T-helper 1 cell treated with Interleukin-12 subunit alpha and Interleukin-12 subunit beta and Interleukin-4 antibody, amounts not matched to agents 30 μg/mL and 1 μg/mL, for 36 hours (primary cell): ENCODE data around the gene ACAD9.
"Not testable (repeated sequence)": the region's sequence is repeated elsewhere in the genome, so short reads cannot be mapped to it uniquely, and the experiment has no call there.

ENCODE experiments used
- H3K27ac Mint-ChIP-seq: one replicate; pipeline ENCODE4 v1.8.0; 2021; ENCODE audit warnings: mild to moderate bottlenecking, mixed read lengths
- H3K27me3 Mint-ChIP-seq: one replicate; pipeline ENCODE4 v1.8.0; 2021; ENCODE audit warnings: low read depth, mixed read lengths
- H3K36me3 Mint-ChIP-seq: one replicate; pipeline ENCODE4 v1.8.0; 2021; ENCODE audit warnings: low read depth, mixed read lengths
- H3K4me1 Mint-ChIP-seq: one replicate; pipeline ENCODE4 v1.8.0; 2021; ENCODE audit warnings: low read depth, mixed read lengths
- H3K4me3 Mint-ChIP-seq: one replicate; pipeline ENCODE4 v1.8.0; 2021; ENCODE audit warnings: mild to moderate bottlenecking, moderate library complexity, mixed read lengths
- H3K9me3 Mint-ChIP-seq: one replicate; pipeline ENCODE4 v1.8.0; 2021; ENCODE audit warnings: mixed read lengths

Gene ACAD9

DNA sequence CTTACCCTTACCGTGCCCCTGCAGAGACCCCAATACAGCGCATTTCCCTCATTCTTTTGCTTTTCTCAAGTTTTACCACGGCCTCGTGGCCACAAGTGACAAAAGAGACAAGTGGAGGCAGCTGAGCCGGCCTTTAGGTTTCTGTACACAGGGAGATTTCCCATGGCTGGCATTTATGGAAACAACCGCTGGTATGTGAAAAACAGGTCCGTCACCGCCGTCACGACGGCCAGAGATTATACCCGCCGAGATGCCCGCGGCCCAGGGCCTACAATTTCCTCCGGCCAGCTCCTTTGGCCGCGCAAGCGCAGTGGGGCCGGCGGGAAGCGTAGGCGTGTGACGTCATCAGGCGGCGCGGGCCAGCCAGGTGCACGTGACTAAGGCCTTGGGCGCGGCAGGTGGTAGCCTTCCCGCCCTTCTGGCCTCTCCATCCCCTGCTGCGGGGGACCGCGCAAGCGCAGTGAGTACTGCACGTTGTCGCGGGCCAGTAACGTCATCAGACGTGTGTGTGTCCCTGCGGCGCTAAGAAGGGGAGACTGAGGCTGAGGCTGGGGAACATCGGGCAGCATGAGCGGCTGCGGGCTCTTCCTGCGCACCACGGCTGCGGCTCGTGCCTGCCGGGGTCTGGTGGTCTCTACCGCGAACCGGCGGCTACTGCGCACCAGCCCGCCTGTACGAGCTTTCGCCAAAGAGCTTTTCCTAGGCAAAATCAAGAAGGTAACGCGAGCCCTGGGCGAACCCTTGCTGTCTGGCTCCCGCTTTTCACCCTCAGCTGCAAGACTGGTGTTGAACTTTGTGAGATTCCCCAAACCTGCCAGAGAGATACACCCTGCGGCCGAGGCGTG, at the start of gene ACAD9:
Gene ACAD9, plus strand, starts transcription at position 496 of the 845 bp plus-strand sequence. Its CDS starts 72 bp downstream, at position 568.
- Mint-ChIP-seq H3K27me3 (peaks cover 2% of the 10 kb centered on the region), H3K4me3 (peak within 1 kb of the TSS; percentile 89), H3K27ac (peak within 1 kb of the TSS; percentile 92), H3K4me1 (peaks cover 54% of the 10 kb centered on the region), H3K36me3 (peaks cover 15% of the 10 kb centered on the region), H3K9me3 (no peaks in the 10 kb centered on the region)

DNA sequence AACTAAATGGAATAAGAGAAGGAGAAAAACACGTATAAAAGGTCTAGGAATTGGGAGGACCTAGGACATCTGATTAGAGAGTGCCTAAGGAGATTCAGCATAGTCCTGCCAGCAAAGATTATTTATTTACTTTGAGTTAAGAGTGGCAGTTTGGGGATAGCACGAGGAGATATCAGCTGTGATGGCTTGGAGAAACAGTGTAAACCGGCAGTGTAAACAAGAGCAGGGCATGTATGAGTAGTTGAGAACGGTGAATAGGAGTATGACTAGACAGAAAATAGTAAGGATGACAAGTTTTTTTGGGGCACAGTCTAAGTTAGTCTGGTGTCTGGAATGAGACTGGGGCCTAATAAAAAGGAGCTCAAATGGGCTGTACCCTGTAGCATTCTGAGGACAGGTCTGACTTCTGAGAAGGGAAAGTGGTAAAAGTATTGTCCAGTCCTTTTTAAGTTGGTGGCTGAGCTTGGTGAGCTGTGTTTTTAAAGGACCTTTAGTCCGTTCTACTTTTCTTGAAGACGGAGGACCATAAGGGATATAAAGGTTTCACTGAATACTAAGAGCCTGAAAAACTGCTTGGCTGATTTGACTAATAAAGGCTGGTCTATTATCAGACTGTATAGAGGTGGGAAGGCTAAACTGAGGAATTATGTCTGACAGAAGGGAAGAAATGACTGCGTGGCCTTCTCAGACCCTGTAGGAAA, 49.3 kb upstream of the ACAD9 start:
- H3K4me3 Mint-ChIP-seq, H3K9me3 Mint-ChIP-seq, H3K27ac Mint-ChIP-seq, H3K36me3 Mint-ChIP-seq, H3K4me1 Mint-ChIP-seq, H3K27me3 Mint-ChIP-seq: not testable (repeated sequence)

DNA sequence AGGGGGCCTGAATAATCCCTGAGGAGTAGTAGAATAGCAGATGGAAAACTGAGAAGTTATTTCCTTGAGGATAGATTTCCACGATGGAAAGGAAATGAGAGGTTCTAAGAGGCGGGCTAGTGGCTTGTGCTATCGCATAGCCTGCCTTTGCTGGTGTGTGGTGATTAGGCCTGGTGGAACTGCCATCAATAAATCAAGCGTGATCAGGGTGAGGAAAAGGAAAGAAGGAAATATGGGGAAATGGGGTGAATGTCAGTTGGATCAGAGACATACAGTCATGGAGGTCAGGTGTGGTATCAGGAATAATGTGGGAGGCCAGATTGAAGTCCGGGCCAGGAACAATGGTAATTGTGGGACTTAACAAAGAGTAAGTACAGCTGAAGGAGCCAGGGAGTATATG, 48.7 kb upstream of the ACAD9 start:
- H3K27ac Mint-ChIP-seq, H3K4me3 Mint-ChIP-seq, H3K36me3 Mint-ChIP-seq: not testable (repeated sequence)

DNA sequence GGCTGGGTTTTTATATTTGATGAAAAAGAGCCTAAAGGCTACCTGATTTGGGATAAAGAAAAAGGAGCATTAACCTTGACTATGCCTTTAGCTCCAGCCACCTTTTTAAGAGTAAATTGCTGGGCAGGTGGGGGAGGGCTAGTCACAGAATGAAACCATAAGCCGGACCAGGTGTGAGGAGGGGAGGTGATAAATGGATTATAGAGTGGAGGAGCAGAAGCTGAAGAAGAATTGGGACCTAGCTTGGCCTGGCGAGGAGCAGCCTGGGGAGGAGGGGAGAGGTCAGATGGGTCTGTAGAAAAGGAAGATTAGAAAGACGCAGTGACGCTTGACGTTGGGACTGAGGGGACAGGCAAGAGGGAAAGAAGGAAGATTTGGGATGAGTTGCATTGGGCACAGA, 46.4 kb upstream of the ACAD9 start:
- not testable (repeated sequence) for H3K27ac Mint-ChIP-seq, H3K36me3 Mint-ChIP-seq, H3K4me3 Mint-ChIP-seq, H3K27me3 Mint-ChIP-seq, H3K4me1 Mint-ChIP-seq, H3K9me3 Mint-ChIP-seq

More for the DNA sequence above, 48.7 kb upstream of the ACAD9 start:
- H3K27me3 Mint-ChIP-seq, H3K9me3 Mint-ChIP-seq, H3K4me1 Mint-ChIP-seq: not testable (repeated sequence)

DNA sequence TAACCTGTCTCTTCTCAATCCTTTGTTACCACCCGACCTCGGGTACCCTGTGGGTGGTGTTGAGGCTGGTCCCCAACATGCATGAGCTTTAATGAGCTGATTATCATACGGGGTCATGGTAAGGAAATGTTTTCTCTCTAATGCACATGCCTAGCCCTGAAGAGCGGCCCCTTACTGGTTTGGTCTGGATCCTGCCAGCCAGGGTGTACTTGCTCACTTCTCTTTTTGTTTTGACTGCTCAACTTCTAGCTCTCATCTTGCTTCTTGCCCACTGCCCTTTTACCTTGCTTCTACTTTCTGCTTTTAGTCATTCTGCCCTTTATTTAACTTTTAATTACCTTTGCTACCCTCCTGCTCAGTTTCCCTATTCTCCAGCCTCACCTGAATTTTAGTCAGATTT, 44.3 kb upstream of the ACAD9 start:
- no peaks in the 10 kb centered on the region for H3K36me3 Mint-ChIP-seq
- H3K4me1 Mint-ChIP-seq: no peaks in the 10 kb centered on the region
- H3K4me3 Mint-ChIP-seq: no peak overlapping the region
- no peaks in the 10 kb centered on the region for H3K9me3 Mint-ChIP-seq
- peaks cover 8% of the 10 kb centered on the region for H3K27me3 Mint-ChIP-seq
- H3K27ac Mint-ChIP-seq: no peak overlapping the region

DNA sequence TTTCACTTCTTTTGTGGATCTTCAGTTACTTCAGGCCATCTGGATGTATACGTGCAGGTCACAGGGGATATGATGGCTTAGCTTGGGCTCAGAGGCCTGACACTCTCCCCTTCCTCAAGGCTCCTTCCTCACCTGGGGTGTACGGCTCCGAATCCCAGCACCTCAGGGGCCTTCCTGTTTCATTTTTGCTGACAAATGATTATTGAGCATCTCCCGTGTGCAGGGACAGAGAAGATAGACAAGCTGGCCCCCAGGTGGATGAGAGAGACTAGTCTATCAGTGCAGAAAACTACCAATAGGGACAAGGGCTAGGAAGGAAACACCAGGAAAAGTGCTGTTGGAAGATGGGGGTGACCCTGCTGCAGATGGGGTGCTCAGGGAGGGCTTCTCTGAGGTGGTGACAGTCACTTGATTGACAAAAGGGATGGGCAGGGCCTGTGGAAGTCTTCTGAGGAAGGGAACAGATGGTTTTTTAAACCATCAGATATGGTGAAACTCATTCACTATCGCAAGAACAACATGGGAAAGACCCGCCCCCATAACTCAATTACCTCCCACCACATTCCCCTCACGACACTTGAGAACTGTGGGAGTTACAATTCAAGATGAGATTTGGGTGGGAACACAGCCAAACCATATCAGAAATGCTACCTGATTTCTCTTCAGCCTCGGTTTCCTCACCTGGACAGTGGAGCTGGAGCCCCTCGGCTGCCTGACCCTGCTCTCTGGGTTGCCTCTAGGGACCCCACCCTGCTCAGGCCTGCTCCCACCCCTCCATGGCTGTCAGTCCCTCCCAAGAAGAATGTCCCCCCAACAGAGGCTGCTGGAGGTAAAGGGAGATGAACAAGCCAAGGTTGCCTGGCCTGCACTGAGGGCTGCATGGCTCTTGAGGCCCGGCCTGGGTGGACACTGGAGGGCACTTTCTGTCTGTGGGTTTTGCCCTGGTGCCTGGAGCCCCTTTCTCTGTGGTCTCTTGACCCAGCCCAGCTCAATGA, 37.2 kb upstream of the ACAD9 start:
- Mint-ChIP-seq H3K36me3 (no peaks in the 10 kb centered on the region), H3K27ac (no peak overlapping the region), H3K9me3 (no peaks in the 10 kb centered on the region), H3K27me3 (peaks cover 11% of the 10 kb centered on the region), H3K4me1 (peaks cover 9% of the 10 kb centered on the region), H3K4me3 (no peak overlapping the region)

DNA sequence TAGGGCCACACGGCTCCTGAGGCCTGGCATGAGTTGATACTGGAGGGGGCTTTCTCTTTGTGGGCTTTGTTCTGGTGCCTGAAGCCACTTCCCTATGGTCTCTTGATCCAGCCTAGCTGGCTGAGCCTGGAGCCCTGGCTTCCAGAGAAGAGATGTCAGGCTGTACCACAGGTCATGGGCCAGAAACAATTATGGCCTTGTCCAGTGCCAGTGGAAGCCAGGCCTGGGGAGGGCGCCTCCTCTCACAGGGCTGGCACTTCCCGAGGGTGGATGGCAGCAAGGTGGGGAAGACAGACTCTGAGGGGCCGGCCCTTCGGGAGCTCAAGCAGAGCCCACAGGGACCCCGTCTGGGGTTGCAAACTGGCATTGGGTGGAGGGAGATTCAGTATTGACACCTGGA, 34.9 kb upstream of the ACAD9 start:
- no peak overlapping the region for H3K4me3 Mint-ChIP-seq
- peaks cover 9% of the 10 kb centered on the region for H3K4me1 Mint-ChIP-seq
- no peaks in the 10 kb centered on the region for H3K9me3 Mint-ChIP-seq
- H3K36me3 Mint-ChIP-seq: no peaks in the 10 kb centered on the region
- H3K27me3 Mint-ChIP-seq: peaks cover 11% of the 10 kb centered on the region
- H3K27ac Mint-ChIP-seq: no peak overlapping the region

DNA sequence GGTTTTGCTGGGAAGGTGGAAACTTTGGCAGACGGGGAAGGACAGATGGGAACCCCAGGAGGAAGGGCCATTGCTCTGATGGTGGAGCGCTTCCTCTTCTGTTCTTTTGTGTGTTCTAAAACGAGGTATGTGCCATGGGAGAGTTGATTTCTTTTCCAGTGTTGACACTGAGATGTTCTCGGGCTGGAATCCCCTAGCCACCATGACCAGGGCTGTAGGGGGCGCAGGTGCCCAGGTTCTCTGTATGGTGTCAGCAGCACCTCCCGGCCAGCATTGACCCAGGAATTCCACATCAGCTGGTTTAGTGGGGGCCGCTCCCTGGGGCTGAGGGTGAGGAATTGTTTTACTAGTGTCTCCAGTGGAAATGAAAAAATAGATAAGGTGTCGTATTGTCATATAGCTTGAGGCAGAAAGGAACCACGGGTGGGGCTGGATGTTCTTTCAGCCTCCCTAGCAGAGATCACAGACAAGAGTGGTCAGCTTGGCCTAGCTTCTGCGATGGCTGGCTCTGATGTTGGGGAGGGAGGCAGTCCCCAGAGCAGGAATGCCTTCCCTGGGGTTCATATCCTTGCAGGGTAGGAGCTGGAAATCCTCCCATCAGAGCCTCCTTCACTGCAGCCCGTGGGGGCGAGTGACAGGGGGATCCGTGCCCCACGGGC, 34.2 kb upstream of the ACAD9 start:
- peaks cover 11% of the 10 kb centered on the region for H3K27me3 Mint-ChIP-seq
- no peaks in the 10 kb centered on the region for H3K9me3 Mint-ChIP-seq
- H3K27ac Mint-ChIP-seq: peak overlapping the region; percentile 62
- peaks cover 9% of the 10 kb centered on the region for H3K4me1 Mint-ChIP-seq
- H3K4me3 Mint-ChIP-seq: peak overlapping the region; percentile 67
- H3K36me3 Mint-ChIP-seq: no peaks in the 10 kb centered on the region

DNA sequence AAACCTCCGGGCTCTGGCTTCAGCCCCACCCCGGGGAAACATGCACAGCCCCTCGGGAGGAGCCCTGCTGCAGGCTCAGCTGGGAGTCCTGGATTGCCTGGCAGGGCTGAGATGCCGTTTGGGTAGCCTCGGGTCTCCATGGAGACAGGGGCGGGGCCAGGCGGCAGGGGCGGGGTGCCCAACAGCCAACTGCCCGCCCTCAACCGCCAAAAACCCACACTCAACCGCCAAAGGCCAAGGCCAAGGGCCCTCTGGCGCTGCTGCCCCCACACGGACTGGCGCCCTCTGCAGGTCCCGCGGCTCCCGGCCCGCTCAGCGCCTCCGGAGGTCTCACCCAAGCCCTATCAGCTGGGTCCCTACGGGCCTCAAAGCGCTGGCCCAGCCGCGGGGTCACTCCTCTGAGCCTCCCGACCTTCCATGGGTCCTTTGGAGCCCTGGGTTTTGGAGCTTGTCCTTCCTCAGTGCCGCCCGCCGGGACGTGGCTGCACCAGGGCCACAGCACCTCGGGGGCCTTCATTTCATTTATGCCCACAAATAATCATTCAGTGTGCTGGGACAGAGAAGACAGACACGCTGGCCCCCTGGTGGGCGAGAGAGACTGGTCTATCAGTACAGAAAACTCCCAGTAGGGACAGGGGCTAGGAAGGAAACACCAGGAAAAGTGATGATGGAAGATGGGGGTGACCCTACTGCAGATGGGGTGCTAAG, 33.5 kb upstream of the ACAD9 start:
- Mint-ChIP-seq H3K27me3 (peaks cover 7% of the 10 kb centered on the region), H3K4me1 (peaks cover 11% of the 10 kb centered on the region), H3K36me3 (no peaks in the 10 kb centered on the region), H3K9me3 (no peaks in the 10 kb centered on the region), H3K4me3 (peak overlapping the region; percentile 74), H3K27ac (peak overlapping the region; percentile 62)

DNA sequence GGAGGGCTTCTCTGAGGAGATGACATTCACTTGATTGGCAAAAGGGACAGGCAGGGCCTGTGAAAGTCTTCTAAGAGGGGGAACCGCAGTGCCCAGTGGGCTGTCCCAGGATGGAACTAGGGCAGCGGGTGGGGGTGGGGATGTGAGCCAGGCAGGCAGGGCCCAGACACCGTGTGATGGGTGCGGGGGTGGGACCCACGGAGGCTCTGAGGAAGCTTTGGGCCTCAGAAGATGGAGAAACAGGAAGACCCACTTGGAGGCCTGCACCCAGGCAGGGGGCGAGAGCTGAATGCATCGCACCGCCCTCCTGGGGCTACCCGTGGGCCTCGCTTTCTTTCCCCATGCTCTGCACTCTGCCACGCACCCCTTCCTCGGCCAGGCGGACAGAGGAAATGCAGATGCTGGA, 32.9 kb upstream of the ACAD9 start:
- H3K9me3 Mint-ChIP-seq: no peaks in the 10 kb centered on the region
- no peaks in the 10 kb centered on the region for H3K36me3 Mint-ChIP-seq
- H3K4me3 Mint-ChIP-seq: peak overlapping the region; percentile 74
- H3K27me3 Mint-ChIP-seq: peaks cover 2% of the 10 kb centered on the region
- H3K4me1 Mint-ChIP-seq: peaks cover 11% of the 10 kb centered on the region
- peak overlapping the region; percentile 62 for H3K27ac Mint-ChIP-seq

DNA sequence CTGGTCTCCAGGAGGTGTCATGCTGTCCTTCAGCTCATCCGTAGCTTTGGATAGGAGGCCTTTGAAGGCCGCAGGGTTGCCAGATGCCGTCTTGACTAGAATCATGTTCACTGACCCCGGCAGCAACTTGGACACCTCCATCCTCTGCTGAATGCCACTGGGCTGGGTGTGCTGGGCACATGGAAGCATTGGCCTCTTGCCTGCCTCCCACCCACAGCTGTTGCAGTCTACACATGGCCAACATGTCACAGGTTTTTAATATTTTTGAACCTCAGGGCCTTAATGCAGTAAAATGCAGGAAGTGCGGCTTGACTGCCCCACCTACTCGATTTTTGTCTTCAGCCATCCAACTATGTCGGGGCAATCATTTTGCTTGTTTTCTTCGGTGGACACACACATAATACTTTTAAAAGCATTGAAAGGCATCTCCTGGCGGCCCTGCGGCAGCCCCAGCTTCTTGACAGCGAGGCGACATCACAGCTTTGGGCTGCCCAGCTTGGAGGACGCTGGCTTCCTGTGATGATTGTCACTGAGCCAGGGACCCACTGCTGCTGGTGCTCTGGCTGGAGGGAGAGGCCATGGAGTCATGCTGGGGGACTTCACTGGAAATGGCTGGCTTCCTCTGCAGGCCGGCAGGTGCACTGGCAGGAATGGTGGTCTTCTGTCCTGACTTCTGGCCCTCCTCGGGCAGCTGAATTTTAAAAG, 31.6 kb upstream of the ACAD9 start:
- Mint-ChIP-seq H3K4me3 (no peak overlapping the region), H3K36me3 (no peaks in the 10 kb centered on the region), H3K27me3 (no peaks in the 10 kb centered on the region), H3K4me1 (peaks cover 11% of the 10 kb centered on the region), H3K27ac (no peak overlapping the region), H3K9me3 (no peaks in the 10 kb centered on the region)

DNA sequence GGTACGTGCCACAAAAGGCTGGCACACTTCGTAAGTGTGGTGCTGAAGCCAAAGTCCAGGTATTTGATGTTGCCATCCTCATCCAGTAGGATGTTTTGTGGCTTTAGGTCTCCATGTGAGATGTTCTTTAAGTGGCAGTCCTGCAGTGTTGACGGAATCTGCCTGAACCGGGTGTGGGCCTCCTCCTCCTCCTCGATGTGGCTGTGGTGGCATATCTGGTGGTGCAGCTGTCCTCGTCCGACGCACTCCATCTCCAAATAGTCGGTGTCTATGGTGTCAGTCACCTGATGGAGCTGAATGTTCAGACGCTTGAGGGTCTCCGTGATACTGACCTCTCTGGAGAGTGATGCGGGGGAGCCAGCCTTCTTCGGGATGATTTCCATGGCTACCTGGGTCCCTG, 30.5 kb upstream of the ACAD9 start:
- H3K27me3 Mint-ChIP-seq: no peaks in the 10 kb centered on the region
- peaks cover 4% of the 10 kb centered on the region for H3K9me3 Mint-ChIP-seq
- H3K27ac Mint-ChIP-seq: no peak overlapping the region
- H3K36me3 Mint-ChIP-seq: no peaks in the 10 kb centered on the region
- no peak overlapping the region for H3K4me3 Mint-ChIP-seq
- H3K4me1 Mint-ChIP-seq: peaks cover 11% of the 10 kb centered on the region

DNA sequence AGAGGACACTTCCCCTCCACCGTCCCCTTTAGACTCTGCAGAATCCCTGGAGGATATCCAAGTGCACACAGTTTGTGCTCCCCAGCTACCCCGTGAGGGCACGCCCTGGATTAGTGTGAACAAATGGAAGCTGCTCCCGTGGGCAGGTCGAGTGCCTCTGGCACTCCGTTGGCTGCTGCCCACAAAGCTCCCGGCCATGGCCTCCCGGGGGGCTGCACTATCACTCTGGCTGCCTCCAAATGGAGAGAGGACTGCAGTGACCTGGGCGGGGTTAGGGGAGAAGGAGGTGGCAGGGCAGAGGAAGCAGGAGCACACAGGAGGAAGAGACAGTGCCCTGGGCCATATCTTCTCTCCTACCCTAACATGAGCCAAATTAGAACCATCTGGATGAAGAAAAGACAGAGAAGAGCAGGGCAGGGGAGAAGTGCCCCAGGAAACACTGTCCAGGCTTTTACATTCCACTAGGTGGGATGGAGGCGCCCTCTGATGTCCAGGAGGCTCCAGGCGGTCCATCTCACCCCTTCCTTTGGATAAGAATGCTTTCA, 29.4 kb upstream of the ACAD9 start:
- Mint-ChIP-seq H3K9me3 (peaks cover 14% of the 10 kb centered on the region), H3K4me3 (no peak overlapping the region), H3K27me3 (no peaks in the 10 kb centered on the region), H3K4me1 (peaks cover 10% of the 10 kb centered on the region), H3K27ac (no peak overlapping the region), H3K36me3 (no peaks in the 10 kb centered on the region)
